ENCODE results near the gene PTDSS2. TPM values are rescaled to one million over a fixed set of nuclear protein-coding genes. Genes with fewer than 3 reads are reported as not detected.

PTDSS2 gene
- total and polyA plus RNA-seq, 10 of the 15 experiments (the other 5 are each of a cell fraction or from before 2014, with no cell fraction given), result 0.39 to 21.1 (median 10.8) TPM

GRCh38 chr11:536841-537621, 87.0 kb downstream of the PTDSS2 start, which contains the start of gene LRRC56 (continued):
- TF ChIP-seq HSF1 (IDR thresholded peaks at IDR 0.05; ENCODE audit: low read depth, low read length) (no peak), CREM (IDR thresholded peaks at IDR 0.05; ENCODE audit: low read depth) (no peak; the same call in 1 of the 2 replicates), KLF5 (IDR thresholded peaks at IDR 0.05; ENCODE audit: partially characterized antibody) (peak; percentile 50), KAT2A (conservative IDR thresholded peaks at IDR 0.05; ENCODE audit: control insufficient read depth, low read depth, low read length) (no peak), TCF12 (IDR thresholded peaks at IDR 0.05; ENCODE audit: low read depth, low read length) (no peak), PRDM15 (CRISPR knock-in tag; IDR thresholded peaks at IDR 0.05) (no peak), FOXK2 (IDR thresholded peaks at IDR 0.05) (no peak), ZSCAN29 (IDR thresholded peaks at IDR 0.05) (no peak), YBX1 (IDR thresholded peaks at IDR 0.05) (no peak), KDM1A (IDR thresholded peaks at IDR 0.05; ENCODE audit: borderline replicate concordance) (no peak), BCL3 (IDR thresholded peaks at IDR 0.05; ENCODE audit: borderline replicate concordance, insufficient read depth, low read depth, low read length, poor library complexity, severe bottlenecking) (no peak), IRF4 (IDR thresholded peaks at IDR 0.05; ENCODE audit: low read depth, low read length) (no peak), FOXM1 (IDR thresholded peaks at IDR 0.05; ENCODE audit: low read depth, low read length) (no peak), MXI1 (IDR thresholded peaks at IDR 0.05; ENCODE audit: low read depth, low read length) (peak; percentile 98), POLR2A (IDR thresholded peaks at IDR 0.05; ENCODE audit: low read depth, low read length) (peak; percentile 75), SMAD1 (IDR thresholded peaks at IDR 0.05; ENCODE audit: low read depth, partially characterized antibody) (no peak), MEF2A (IDR thresholded peaks at IDR 0.05; ENCODE audit: insufficient read depth, low read depth, low read length) (no peak), TAF1 (IDR thresholded peaks at IDR 0.05; ENCODE audit: borderline replicate concordance, low read depth, low read length) (peak; percentile 58; the same call in 1 of the 2 replicates), SMC3 (IDR thresholded peaks at IDR 0.05; ENCODE audit: borderline replicate concordance, low read length) (no peak), IRF5 (IDR thresholded peaks at IDR 0.05; ENCODE audit: borderline replicate concordance) (no peak)

Measured in GM12878 (cell line).